ENCODE data around the gene SLCO1A2. TPM values are rescaled to one million over a fixed set of nuclear protein-coding genes. Genes with fewer than 3 reads are reported as not detected.

The SLCO1A2 gene
- polyA plus RNA-seq, 1 donor (not counting 4 experiments of a cell fraction or from before 2014, with no cell fraction given): not detected

- no peak overlapping the region for H3K4me2 ChIP-seq (ENCODE audit: control insufficient read depth, extremely low read depth, insufficient read depth, low read depth, low read length)
- no peaks in the 10 kb centered on the region for H3K36me3 ChIP-seq (ENCODE audit: control insufficient read depth in 2 of 2, extremely low read depth in 1 of 2, insufficient read depth in 2 of 2, low read length in 2 of 2)
- H3K27ac ChIP-seq (ENCODE audit: control insufficient read depth, insufficient read depth, low read length): no peak overlapping the region
- dilution Hi-C loops (cut with MboI; ENCODE audit: extremely low pct_ligation_motif_present, low sequenced_read_pairs): no loop called here
- no peaks in the 10 kb centered on the region for H3K79me2 ChIP-seq (ENCODE audit: control insufficient read depth, insufficient read depth, low read length)
- FAIRE-seq (no peak), DNase-seq (ENCODE audit: low read depth, low spot score) (no peak)
- no peaks in the 10 kb centered on the region for H3K9me1 ChIP-seq (ENCODE audit: control insufficient read depth, extremely low read depth, insufficient read depth, low read length)
- no peaks in the 10 kb centered on the region for H3K9me3 ChIP-seq (ENCODE audit: control insufficient read depth, low read depth, low read length)
- H3K9ac ChIP-seq (ENCODE audit: control insufficient read depth, extremely low read depth, insufficient read depth, low read length): no peak overlapping the region
- H2AFZ ChIP-seq (ENCODE audit: control insufficient read depth, low read length): no peak overlapping the region
- TF ChIP-seq CTCF (optimal IDR thresholded peaks at IDR 0.05 in 1 of 3, IDR thresholded peaks at IDR 0.05 in 1 of 3, conservative IDR thresholded peaks at IDR 0.05 in 1 of 3; ENCODE audit: extremely low read depth in 1 of 3, insufficient read depth in 2 of 3, low read length in 3 of 3) (no peak), EZH2 (IDR thresholded peaks at IDR 0.05; ENCODE audit: low read length) (no peak)
- no peaks in the 10 kb centered on the region for H3K4me1 ChIP-seq (ENCODE audit: control insufficient read depth, extremely low read depth, insufficient read depth, low read length)
- no peaks in the 10 kb centered on the region for H3K27me3 ChIP-seq (ENCODE audit: control insufficient read depth, extremely low read depth, insufficient read depth, low read length)
- no peak overlapping the region for H3K4me3 ChIP-seq (ENCODE audit: control insufficient read depth in 2 of 3, extremely low read depth in 1 of 3, insufficient read depth in 2 of 3, low read depth in 1 of 3, low read length in 3 of 3)
- H4K20me1 ChIP-seq (ENCODE audit: control insufficient read depth, extremely low read depth, insufficient read depth, low read length): no peaks in the 10 kb centered on the region
Measured at GRCh38 chr12:21337453-21337852, 2.7 kb upstream of the SLCO1A2 start.

- no peak overlapping the region for H3K4me3 ChIP-seq (ENCODE audit: control insufficient read depth in 2 of 3, extremely low read depth in 1 of 3, insufficient read depth in 2 of 3, low read depth in 1 of 3, low read length in 3 of 3)
- FAIRE-seq (no peak), DNase-seq (ENCODE audit: low read depth, low spot score) (no peak)
- TF ChIP-seq EZH2 (IDR thresholded peaks at IDR 0.05; ENCODE audit: low read length) (no peak), CTCF (optimal IDR thresholded peaks at IDR 0.05 in 1 of 3, IDR thresholded peaks at IDR 0.05 in 1 of 3, conservative IDR thresholded peaks at IDR 0.05 in 1 of 3; ENCODE audit: extremely low read depth in 1 of 3, insufficient read depth in 2 of 3, low read length in 3 of 3) (no peak)
- no peaks in the 10 kb centered on the region for H3K4me1 ChIP-seq (ENCODE audit: control insufficient read depth, extremely low read depth, insufficient read depth, low read length)
- no peaks in the 10 kb centered on the region for H3K9me1 ChIP-seq (ENCODE audit: control insufficient read depth, extremely low read depth, insufficient read depth, low read length)
- no peak overlapping the region for H3K27ac ChIP-seq (ENCODE audit: control insufficient read depth, insufficient read depth, low read length)
- dilution Hi-C loops (cut with MboI; ENCODE audit: extremely low pct_ligation_motif_present, low sequenced_read_pairs): no loop called here
- no peak overlapping the region for H3K9ac ChIP-seq (ENCODE audit: control insufficient read depth, extremely low read depth, insufficient read depth, low read length)
- no peak overlapping the region for H2AFZ ChIP-seq (ENCODE audit: control insufficient read depth, low read length)
- no peaks in the 10 kb centered on the region for H3K9me3 ChIP-seq (ENCODE audit: control insufficient read depth, low read depth, low read length)
- no peaks in the 10 kb centered on the region for H3K27me3 ChIP-seq (ENCODE audit: control insufficient read depth, extremely low read depth, insufficient read depth, low read length)
- H4K20me1 ChIP-seq (ENCODE audit: control insufficient read depth, extremely low read depth, insufficient read depth, low read length): no peaks in the 10 kb centered on the region
- no peaks in the 10 kb centered on the region for H3K36me3 ChIP-seq (ENCODE audit: control insufficient read depth in 2 of 2, extremely low read depth in 1 of 2, insufficient read depth in 2 of 2, low read length in 2 of 2)
- no peak overlapping the region for H3K4me2 ChIP-seq (ENCODE audit: control insufficient read depth, extremely low read depth, insufficient read depth, low read depth, low read length)
- no peaks in the 10 kb centered on the region for H3K79me2 ChIP-seq (ENCODE audit: control insufficient read depth, insufficient read depth, low read length)
Measured at GRCh38 chr12:21336656-21337055, 1.9 kb upstream of the SLCO1A2 start.

Data from keratinocyte (primary cell).